H4 (cell line): ENCODE measurements around the gene RASAL1. TPM values are rescaled to one million over a fixed set of nuclear protein-coding genes. Genes with fewer than 3 reads are reported as not detected.

Experiments used
- DNase-seq: peaks from one replicate; pipeline ENCODE4 v3.0.0-alpha.2; 2015; ENCODE audit warnings: low spot score
- total RNA-seq: library from RNA; depleted of rRNA; stranded (reverse); fragments of >200 nt; shearing (Covaris generic); gene quantifications from 2 replicates; pipeline ENCODE4 v1.2.3, GENCODE V29; 2014

RASAL1 gene
- total RNA-seq, 1 experiment from 2014 or later, result 0.08 TPM

GRCh38 chr12:113115455-113116126 is 20.0 kb downstream of the RASAL1 start:
- DNase-seq, result no peak

GRCh38 chr12:113114447-113115178 is 20.9 kb downstream of the RASAL1 start:
- no peak for DNase-seq

- no peak for DNase-seq
These were observed 22.2 kb downstream of the RASAL1 start for GRCh38 chr12:113113397-113113796.

GRCh38 chr12:113112043-113112899 is 23.3 kb downstream of the RASAL1 start:
- DNase-seq, result no peak

GRCh38 chr12:113111247-113111646 is 24.3 kb downstream of the RASAL1 start:
- DNase-seq, result no peak

GRCh38 chr12:113109872-113110599 is 25.5 kb downstream of the RASAL1 start:
- DNase-seq, result no peak

- DNase-seq, result no peak
These were observed 26.2 kb downstream of the RASAL1 start for GRCh38 chr12:113109360-113109759.

GRCh38 chr12:113108308-113108707 is 27.3 kb downstream of the RASAL1 start:
- DNase-seq, result no peak

- DNase-seq, result no peak
These were observed 29.2 kb downstream of the RASAL1 start for GRCh38 chr12:113106361-113106760.

- no peak for DNase-seq
These were observed 29.8 kb downstream of the RASAL1 start for GRCh38 chr12:113105606-113106271.

GRCh38 chr12:113104953-113105510 is 30.5 kb downstream of the RASAL1 start:
- no peak for DNase-seq

GRCh38 chr12:113103756-113104450 is 31.7 kb downstream of the RASAL1 start:
- DNase-seq, result no peak

GRCh38 chr12:113102811-113103210 is 32.8 kb downstream of the RASAL1 start:
- DNase-seq, result no peak

- no peak for DNase-seq
These were observed 33.8 kb downstream of the RASAL1 start for GRCh38 chr12:113101751-113102150.

- no peak for DNase-seq
These were observed 35.8 kb downstream of the RASAL1 start for GRCh38 chr12:113099764-113100163.

- no peak for DNase-seq
These were observed 36.2 kb downstream of the RASAL1 start for GRCh38 chr12:113099364-113099763.

GRCh38 chr12:113098441-113099028 is 37.0 kb downstream of the RASAL1 start:
- peak; percentile 98 for DNase-seq

- peak; percentile 23 for DNase-seq
These were observed 37.7 kb downstream of the RASAL1 start for GRCh38 chr12:113097716-113098440.
